ENCODE measurements around the gene COQ10A. TPM values are rescaled to one million over a fixed set of nuclear protein-coding genes. Genes with fewer than 3 reads are reported as not detected.

COQ10A gene
- polyA plus RNA-seq, 3 donors = 1.7 to 13.5 (median 2.0) TPM

GRCh38 chr12:56252649-56253048 lies 14.1 kb upstream of the COQ10A start:
- DNase-seq = no peak
- Histone ChIP-seq H3K27me3 (ENCODE audit: control insufficient read depth in 2 of 2, insufficient read depth in 2 of 2, low read length in 2 of 2) (no peaks in the 10 kb centered on the region), H3K4me3 (replicated peaks in 1 of 3; ENCODE audit: low read depth in 2 of 3, low read length in 3 of 3) (no peak overlapping the region), H2AFZ (ENCODE audit: insufficient read depth, low read depth, low read length, poor library complexity, severe bottlenecking) (no peak overlapping the region), H3K79me2 (ENCODE audit: insufficient read depth, low read length) (peaks cover 14% of the 10 kb centered on the region), H3K36me3 (replicated peaks in 1 of 2; ENCODE audit: control insufficient read depth in 1 of 2, insufficient read depth in 2 of 2, low read length in 2 of 2) (peaks cover 75 to 80% of the 10 kb centered on the region in 2 donors), H3K9ac (ENCODE audit: insufficient read depth, low read length, poor library complexity, severe bottlenecking) (no peak overlapping the region), H3K4me2 (replicated peaks; ENCODE audit: extremely low read depth, low read length, poor library complexity, severe bottlenecking) (no peak overlapping the region), H3K9me3 (replicated peaks in 1 of 2; ENCODE audit: control insufficient read depth in 1 of 2, insufficient read depth in 1 of 2, low read length in 2 of 2) (no peaks in the 10 kb centered on the region), H3K4me1 (ENCODE audit: control insufficient read depth in 1 of 2, insufficient read depth in 2 of 2, low read length in 2 of 2) (peaks cover 8% of the 10 kb centered on the region in 2 donors), H4K20me1 (ENCODE audit: insufficient read depth, low read length) (peaks cover 12% of the 10 kb centered on the region), H3K27ac (ENCODE audit: low read depth in 1 of 2, low read length in 2 of 2) (no peak overlapping the region)
- Mint-ChIP-seq H3K9me3 (no peaks in the 10 kb centered on the region), H3K27ac (no peak overlapping the region), H3K4me1 (peaks cover 11% of the 10 kb centered on the region), H3K36me3 (peaks cover 66 to 81% of the 10 kb centered on the region in 2 donors), H3K4me3 (no peak overlapping the region), H3K27me3 (ENCODE audit: low read depth in 3 of 3) (peaks cover 0 to 1% (median 0%) of the 10 kb centered on the region in 3 donors)
- 100% methylated on average over 1 of the region's 3 CpGs for WGBS (ENCODE audit: insufficient coverage)
- TF ChIP-seq, protein P1, sequence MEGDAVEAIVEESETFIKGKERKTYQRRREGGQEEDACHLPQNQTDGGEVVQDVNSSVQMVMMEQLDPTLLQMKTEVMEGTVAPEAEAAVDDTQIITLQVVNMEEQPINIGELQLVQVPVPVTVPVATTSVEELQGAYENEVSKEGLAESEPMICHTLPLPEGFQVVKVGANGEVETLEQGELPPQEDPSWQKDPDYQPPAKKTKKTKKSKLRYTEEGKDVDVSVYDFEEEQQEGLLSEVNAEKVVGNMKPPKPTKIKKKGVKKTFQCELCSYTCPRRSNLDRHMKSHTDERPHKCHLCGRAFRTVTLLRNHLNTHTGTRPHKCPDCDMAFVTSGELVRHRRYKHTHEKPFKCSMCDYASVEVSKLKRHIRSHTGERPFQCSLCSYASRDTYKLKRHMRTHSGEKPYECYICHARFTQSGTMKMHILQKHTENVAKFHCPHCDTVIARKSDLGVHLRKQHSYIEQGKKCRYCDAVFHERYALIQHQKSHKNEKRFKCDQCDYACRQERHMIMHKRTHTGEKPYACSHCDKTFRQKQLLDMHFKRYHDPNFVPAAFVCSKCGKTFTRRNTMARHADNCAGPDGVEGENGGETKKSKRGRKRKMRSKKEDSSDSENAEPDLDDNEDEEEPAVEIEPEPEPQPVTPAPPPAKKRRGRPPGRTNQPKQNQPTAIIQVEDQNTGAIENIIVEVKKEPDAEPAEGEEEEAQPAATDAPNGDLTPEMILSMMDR (IDR thresholded peaks at IDR 0.05) = no peak
- intact Hi-C loops (cut with micrococcal nuclease) = loop anchor here in 1 of 2 donors (10.0 kb wide), 1 partner anchor 58 kb away; no protein-coding TSS in a partner anchor

DNA sequence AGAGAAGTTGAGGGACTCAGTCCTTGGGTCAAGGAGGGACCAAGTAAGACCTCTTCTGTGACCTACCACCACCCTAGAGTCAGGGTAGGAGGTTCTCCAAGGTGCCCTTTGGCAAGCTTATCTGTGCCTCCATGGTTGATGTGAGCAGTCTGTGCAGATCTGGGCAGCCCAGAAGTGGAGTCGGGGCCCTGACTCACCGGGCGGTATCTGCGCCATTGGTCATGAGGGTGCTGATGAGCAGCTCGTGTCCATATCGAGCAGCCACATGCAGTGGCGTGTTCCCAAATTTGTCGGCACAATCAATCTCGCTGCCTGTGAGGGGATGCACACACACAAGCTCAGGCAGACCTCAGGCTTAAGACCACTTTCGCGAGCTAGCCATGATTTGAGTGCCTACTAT lies 13.7 kb upstream of the COQ10A start:
- peaks cover 18% of the 10 kb centered on the region for H3K79me2 ChIP-seq (ENCODE audit: insufficient read depth, low read length)
- H3K4me2 ChIP-seq (replicated peaks; ENCODE audit: extremely low read depth, low read length, poor library complexity, severe bottlenecking) = no peak overlapping the region
- 96% methylated on average over 11 of the region's 11 CpGs for WGBS (ENCODE audit: insufficient coverage)
- peaks cover 9% of the 10 kb centered on the region in 2 donors for H3K4me1 ChIP-seq (ENCODE audit: control insufficient read depth in 1 of 2, insufficient read depth in 2 of 2, low read length in 2 of 2)
- no peaks in the 10 kb centered on the region for H3K27me3 ChIP-seq (ENCODE audit: control insufficient read depth in 2 of 2, insufficient read depth in 2 of 2, low read length in 2 of 2)
- peaks cover 70 to 75% of the 10 kb centered on the region in 2 donors for H3K36me3 ChIP-seq (replicated peaks in 1 of 2; ENCODE audit: control insufficient read depth in 1 of 2, insufficient read depth in 2 of 2, low read length in 2 of 2)
- peaks cover 0 to 1% (median 0%) of the 10 kb centered on the region in 3 donors for H3K27me3 Mint-ChIP-seq (ENCODE audit: low read depth in 3 of 3)
- no peaks in the 10 kb centered on the region for H3K9me3 Mint-ChIP-seq
- H3K9ac ChIP-seq (ENCODE audit: insufficient read depth, low read length, poor library complexity, severe bottlenecking) = no peak overlapping the region
- peaks cover 62 to 76% of the 10 kb centered on the region in 2 donors for H3K36me3 Mint-ChIP-seq
- H3K27ac ChIP-seq (ENCODE audit: low read depth in 1 of 2, low read length in 2 of 2) = no peak overlapping the region
- intact Hi-C loops (cut with micrococcal nuclease) = loop anchor here in 1 of 2 donors (10.0 kb wide), 1 partner anchor 58 kb away; no protein-coding TSS in a partner anchor
- H3K4me3 ChIP-seq (replicated peaks in 1 of 3; ENCODE audit: low read depth in 2 of 3, low read length in 3 of 3) = no peak overlapping the region
- TF ChIP-seq, protein P1 (IDR thresholded peaks at IDR 0.05) = no peak
- peaks cover 14% of the 10 kb centered on the region for H4K20me1 ChIP-seq (ENCODE audit: insufficient read depth, low read length)
- peaks cover 11% of the 10 kb centered on the region for H3K4me1 Mint-ChIP-seq
- no peaks in the 10 kb centered on the region for H3K9me3 ChIP-seq (replicated peaks in 1 of 2; ENCODE audit: control insufficient read depth in 1 of 2, insufficient read depth in 1 of 2, low read length in 2 of 2)
- H3K27ac Mint-ChIP-seq = no peak overlapping the region
- H3K4me3 Mint-ChIP-seq = no peak overlapping the region
- H2AFZ ChIP-seq (ENCODE audit: insufficient read depth, low read depth, low read length, poor library complexity, severe bottlenecking) = no peak overlapping the region
- no peak for DNase-seq
